NCI-H82 (cell line): ENCODE measurements around the gene ABCF2.

ENCODE experiments used
- DNase-seq: peaks from one replicate; lab custom pipeline; 2025; lab: John Stamatoyannopoulos, UW

ABCF2 gene

DNA sequence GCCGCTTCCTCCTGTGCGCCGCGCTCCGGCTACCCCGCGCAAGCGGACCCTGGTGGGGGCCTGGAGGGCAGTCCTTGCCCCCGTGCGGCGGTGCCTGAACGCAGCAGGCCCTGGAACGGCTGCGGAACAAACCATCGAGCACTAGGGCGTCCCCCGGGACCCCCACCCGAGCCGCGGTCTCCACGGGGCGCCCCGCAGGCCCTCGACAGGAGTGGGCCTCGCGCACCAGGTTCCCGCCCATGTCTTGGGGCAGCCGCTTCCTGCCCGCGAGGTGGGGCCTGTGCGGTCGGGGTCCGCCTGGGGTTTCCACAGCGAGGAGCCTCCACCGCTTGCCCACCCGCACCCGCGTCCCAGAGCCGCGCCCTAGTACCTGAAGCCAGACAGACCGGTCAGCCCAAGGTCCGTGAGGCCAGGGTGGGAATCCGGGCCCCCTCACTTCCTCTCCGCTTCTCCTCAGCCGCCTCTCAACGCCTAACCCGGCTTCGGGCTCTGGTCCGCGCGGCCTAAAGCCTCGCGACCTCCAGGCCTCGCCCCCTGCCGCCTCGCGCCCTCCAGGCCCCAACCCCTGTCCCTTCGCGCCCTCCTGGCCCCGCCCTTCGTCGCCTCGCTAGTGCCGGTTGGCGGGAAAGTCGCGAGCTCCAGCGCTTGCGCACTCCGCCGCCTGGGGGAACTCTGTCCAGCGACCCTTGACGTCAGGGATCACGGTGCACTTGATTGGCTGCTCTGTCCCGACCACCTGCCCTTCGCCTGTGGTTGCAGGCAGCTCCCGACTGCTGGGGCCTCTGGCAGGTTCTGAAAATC is 52.6 kb downstream of the ABCF2 start:
- peak; percentile 78 for DNase-seq

DNA sequence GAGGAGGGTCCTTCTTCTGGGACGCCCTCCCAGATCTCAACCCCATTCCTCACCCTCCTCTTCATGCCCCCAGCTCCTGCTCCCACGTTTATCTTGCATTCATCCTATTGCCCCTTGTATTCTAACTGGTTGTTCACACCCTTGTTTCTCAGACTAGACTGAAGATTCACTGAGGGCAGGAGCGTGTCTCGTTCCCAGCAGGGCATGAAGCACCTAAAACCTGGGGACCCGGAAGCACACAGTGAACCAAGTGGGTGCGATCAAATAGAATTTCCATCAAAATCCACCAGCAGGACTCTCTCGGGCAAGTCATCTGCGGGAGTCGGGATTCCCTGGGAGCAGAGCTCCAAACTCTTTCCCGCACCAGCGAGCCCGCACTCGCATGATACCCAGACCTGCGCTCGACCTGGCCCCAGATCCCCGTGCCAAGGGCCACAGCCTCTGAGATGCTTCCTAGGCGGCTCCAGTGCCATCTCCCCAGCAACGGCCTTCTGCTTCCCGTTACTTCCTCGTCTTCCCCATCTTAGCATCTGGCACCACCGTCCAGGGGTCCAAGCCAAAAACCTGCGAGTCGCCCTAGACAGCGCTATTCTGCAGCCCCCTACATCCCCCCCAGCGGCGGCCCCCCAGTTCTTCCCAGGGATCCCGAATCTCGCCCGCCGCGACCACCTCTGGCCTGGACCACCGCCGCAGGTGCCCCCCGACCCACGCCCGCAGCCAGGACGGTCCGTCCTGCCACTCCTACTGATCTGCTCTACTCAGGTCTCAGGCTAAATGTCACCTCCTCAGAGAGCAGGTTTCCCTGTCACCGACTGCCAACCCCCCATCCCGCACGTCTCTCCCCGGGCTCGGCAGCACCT is 53.4 kb downstream of the ABCF2 start:
- no peak for DNase-seq

DNA sequence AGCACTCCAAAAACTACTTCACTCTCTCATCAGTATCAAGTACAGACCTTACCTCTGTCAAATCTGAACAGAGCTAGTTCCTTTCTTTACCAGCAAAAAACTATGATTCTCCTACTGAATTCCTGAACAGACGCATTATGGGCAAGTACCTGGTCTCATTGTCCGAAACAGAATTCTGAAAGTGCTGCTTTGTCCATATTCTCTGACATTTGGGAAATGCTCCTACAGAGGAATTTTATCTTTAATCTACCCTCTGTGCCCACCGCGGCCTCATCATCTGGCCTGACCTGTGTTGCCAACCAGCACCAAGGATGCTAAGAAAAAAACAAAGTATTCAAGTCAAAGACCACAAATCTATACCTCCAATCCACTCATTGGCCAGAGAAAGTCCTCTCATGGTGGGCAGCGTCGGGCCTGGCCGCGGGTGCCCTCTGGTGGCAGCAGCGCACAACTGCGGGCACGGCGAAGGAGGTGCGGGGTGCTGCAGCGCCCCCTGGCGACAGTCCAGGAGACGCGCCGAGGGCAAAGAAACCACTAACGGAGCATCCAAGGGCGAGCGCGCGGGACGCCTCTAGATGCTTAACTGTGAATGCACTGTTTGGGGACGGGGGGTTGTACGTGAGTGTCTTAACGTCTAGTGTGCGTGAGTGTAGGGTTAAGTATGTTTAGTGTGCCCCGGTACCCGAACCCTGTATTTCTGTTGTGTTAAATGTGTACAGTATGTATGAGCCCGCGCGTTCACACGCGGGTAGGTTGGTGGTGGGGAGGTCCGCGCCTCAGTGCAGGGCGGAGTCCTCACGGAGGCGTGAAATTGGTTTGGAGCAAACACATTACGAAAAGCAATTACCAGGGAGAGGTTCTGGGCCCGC is 54.5 kb downstream of the ABCF2 start:
- DNase-seq = peak; percentile 82

DNA sequence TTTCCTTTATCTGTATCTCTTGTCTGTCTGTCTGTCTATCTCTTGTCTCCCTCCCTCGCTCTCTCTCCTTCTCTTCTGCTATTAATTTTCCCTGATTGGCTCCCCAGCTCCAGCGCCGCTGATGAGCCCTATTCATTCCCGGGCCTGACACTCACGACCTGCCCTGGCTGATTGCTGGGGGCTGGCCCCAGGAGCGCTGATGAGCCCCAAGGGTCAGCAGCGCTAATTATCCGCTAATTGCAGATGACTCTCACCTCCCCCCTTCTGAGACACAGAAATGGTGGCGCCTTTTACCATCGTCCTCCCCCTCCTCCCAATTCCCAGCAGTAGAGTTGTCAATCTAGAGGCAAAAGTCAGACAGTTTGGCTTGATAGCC is 58.2 kb downstream of the ABCF2 start:
- no peak for DNase-seq

DNA sequence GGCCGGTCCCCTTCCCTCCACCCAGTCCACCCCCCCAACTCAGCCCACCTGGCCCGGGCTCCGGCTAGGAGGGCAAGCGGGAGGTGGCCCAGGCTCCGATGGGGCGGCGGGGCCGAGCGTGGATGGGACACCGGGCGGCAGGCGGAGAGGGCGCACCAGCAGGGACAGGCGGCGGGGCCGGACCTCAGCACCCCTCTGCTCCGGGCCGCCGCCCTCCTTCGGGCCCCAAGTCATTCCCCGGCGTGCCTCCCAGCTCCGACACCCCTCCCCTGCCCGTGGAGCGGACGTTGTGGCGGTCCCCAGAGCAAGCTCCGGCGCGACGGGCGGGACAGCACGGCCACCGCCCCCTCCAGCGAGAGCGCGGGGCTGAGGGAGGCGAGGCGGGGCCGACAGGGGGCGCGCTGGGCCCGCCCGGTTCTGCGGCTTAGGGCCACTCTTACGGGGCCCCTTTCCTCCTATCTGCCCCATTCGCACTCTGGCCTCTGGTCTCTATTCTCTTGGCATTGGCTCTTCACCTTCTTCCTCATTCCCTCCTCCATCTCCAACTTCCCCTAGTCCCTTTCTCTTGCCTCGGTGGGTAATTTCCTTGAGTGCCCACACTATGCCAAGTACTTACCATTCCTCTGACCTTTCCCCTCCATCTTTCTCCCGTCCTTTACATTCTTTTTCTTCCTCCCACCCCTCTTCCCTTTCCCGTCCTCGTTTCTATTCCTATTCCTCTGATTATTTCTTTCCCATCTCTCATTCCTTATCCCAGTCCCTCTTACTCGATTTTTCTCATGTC is 58.8 kb downstream of the ABCF2 start:
- peak; percentile 63 for DNase-seq

DNA sequence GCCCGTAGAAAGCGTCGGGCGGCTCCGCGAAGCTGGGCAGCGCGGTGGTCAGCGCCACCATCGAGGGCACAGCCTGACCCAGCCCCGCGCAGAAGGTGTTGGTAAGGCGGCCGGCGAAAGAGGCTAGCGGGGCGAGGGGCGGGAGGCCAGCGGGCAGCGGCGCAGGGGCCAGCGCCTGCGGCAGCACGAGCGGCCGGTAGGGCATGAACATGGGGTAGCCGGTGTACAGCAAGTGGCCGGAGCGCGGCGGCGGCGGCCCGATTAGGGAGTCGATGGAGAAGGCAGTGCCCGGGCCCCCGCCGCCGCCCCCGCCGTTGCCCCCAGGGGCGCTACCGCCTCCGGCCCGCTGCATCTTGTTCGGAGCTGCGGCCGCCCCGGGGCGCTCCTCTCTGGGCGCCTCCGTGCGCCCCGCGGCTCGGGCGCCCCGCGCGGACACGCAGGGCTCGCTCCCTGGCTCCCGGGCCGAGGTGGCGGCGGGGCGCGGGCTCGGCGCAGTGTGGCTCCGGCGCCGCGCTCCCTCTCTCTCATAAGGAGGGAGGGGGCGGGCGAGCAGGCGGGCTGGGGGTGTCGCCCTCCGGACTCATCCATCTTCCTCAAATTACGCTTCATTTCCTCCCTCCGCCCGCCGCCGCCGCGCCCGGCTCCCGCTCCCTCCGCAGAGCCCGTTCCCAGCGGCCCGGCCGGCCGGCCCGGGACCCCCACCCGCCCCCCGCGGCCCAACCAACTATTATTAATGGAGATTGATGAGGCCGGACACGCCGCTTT is 59.6 kb downstream of the ABCF2 start, which contains the start of gene GBX1:
Gene GBX1 (minus strand): TSS at position 498 of the 765 bp plus-strand sequence. CDS start 146 bp downstream, at position 352.
- DNase-seq = peak; percentile 38

DNA sequence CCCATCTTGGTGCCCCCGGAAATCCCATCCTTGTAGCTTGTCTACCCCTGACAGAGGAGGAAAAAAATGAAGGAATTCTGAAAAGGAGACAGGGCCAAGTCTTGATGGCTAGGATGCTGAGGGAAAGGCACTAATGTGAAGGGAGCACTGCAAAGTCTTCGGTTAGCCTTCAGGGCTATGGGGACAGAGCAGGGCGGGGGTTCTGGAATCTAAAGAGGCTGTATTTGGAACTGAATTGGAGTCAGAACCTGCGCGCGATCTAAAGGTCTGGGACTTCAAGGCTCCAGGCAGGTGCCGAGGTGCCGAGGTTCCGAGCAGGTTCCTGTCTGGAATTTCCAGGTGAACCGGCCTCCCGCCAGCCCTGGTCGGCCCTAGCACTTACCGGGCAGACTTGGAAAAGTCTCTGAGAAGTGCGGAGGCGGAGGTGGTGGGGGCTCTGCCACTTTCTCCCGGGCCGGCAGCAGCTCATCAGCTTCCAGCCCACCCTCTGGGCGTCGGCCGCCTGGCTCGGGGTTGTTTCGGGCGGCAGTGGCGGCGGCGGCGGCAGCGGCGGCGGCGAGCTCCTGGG is 60.3 kb downstream of the ABCF2 start:
- DNase-seq = no peak
